Lower leg skin (tissue), 4 donors: ENCODE results near the gene OSBPL3. TPM values are rescaled to one million over a fixed set of nuclear protein-coding genes. Genes with fewer than 3 reads are reported as not detected.
A peak's percentile ranks its signal among the peaks of the same experiment; 100 is the strongest.

Experiments
- DNase-seq, 2 donors: peaks; one replicate each; pipeline ENCODE4 v3.0.0-alpha.2; 2019; ENCODE audit warnings: low spot score in 2 of 2
- H3K4me3 ChIP-seq: fragments of 200-600 bp; sonication (generic); 2 replicates; pipeline ENCODE4 v1.5.1; 2017; ENCODE audit warnings: mild to moderate bottlenecking, low read depth; ENCODE audit not compliant: poor library complexity, severe bottlenecking
- CTCF ChIP-seq, 3 donors: fragments of 450-650 bp; IDR thresholded peaks; one replicate each; pipeline ENCODE4 v1.5.1; 2016; ENCODE audit warnings: antibody characterized with exemption in 3 of 3, mild to moderate bottlenecking in 3 of 3, moderate library complexity in 2 of 3
- POLR2A ChIP-seq, 2 donors: fragments of 450-650 bp; IDR thresholded peaks; one replicate each; pipeline ENCODE4 v1.6.1; 2016 to 2017; ENCODE audit warnings: antibody characterized with exemption in 2 of 2, mild to moderate bottlenecking in 1 of 2, moderate library complexity in 1 of 2
- WGBS, 2 donors: methylation state at CpG; one replicate each; pipeline ENCODE4 v1.1.5; 2018; 5-methylcytosine and 5-hydroxymethylcytosine counted together
- intact Hi-C: fragments of 100-400 bp; cut with DNase I; formaldehyde crosslinking; loops from one replicate; pipeline ENCODE4 v1.15.0; 2023; ENCODE audit warnings: low total_unique reads
- total RNA-seq, 4 donors: library from RNA; depleted of rRNA; stranded (reverse); fragments of >200 nt; gene quantifications; one replicate each; pipeline ENCODE4 v1.1.0, GENCODE V29; 2016

OSBPL3 gene
- total RNA-seq, 4 donors from 2014 or later = 21.9 to 40.3 (median 23.7) TPM

GRCh38 chr7:24817339-24817738 is 162.6 kb downstream of the OSBPL3 start:
- DNase-seq = no peak
- intact Hi-C loops = loop anchor here (5.0 kb wide), 2 partner anchors 160 to 255 kb away; no protein-coding TSS in a partner anchor
- WGBS, 2 donors = 79 to 80% methylated on average over 4 of the region's 4 CpGs

GRCh38 chr7:24816868-24817267 is 163.1 kb downstream of the OSBPL3 start:
- WGBS, 2 donors = 92 to 97% methylated on average over 3 of the region's 3 CpGs
- no peak for DNase-seq
- intact Hi-C loops = loop anchor here (5.0 kb wide), 2 partner anchors 160 to 255 kb away; no protein-coding TSS in a partner anchor
- no peak overlapping the region for H3K4me3 ChIP-seq
- TF ChIP-seq CTCF (IDR thresholded peaks at IDR 0.05) = no peak
- no peak for TF ChIP-seq POLR2A (IDR thresholded peaks at IDR 0.05)

More at GRCh38 chr7:24817339-24817738, 162.6 kb downstream of the OSBPL3 start:
- TF ChIP-seq CTCF (IDR thresholded peaks at IDR 0.05) = no peak
- no peak overlapping the region for H3K4me3 ChIP-seq

DNA sequence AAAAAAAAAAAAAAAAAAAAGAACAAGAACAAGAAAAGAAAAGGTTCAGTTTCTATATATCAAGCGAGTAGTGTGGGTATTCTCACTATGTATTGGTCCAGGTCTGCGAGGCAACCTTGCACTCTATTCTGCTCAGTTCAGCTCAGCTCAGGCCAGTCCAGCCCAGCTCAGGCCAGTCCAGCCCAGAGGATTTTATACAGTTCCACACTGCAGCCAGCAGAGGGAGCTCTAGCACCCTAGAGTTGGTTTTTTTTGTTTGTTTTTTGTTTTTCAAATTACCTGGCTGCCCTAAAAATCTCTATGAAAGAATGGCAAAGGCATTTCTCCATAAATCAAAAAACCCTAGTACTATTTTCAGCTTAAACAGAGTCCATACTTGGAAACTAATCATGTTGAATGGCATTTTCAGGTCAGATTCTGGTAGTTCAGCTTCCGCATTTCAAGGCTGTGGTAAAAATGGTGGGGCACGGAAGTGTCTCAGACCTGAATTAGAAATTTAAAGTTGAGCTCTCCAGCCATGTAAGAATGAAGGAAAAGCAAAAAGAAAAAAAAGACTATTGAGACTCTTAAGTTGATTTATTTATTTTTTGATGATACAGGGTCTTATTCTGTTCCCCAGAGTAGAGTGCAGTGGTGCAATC is 167.6 kb downstream of the OSBPL3 start:
- TF ChIP-seq POLR2A (IDR thresholded peaks at IDR 0.05) = no peak
- peak in 1 of 3 donors; percentile 18 for TF ChIP-seq CTCF (IDR thresholded peaks at IDR 0.05)
- WGBS, 2 donors = 67 to 68% methylated on average over 4 of the region's 4 CpGs
- intact Hi-C loops = no loop called here
- H3K4me3 ChIP-seq = no peak overlapping the region
- no peak for DNase-seq

- intact Hi-C loops = no loop called here
- WGBS, 2 donors = 84 to 90% methylated on average over 6 of the region's 6 CpGs
- H3K4me3 ChIP-seq = no peak overlapping the region
- TF ChIP-seq CTCF (IDR thresholded peaks at IDR 0.05) = no peak
- no peak for TF ChIP-seq POLR2A (IDR thresholded peaks at IDR 0.05)
- DNase-seq = no peak
Observed at GRCh38 chr7:24808518-24808917, 171.5 kb downstream of the OSBPL3 start.

- DNase-seq = no peak
- intact Hi-C loops = no loop called here
- WGBS, 2 donors = 97 to 98% methylated on average over 5 of the region's 5 CpGs
- TF ChIP-seq POLR2A (IDR thresholded peaks at IDR 0.05) (no peak), CTCF (IDR thresholded peaks at IDR 0.05) (no peak)
- no peak overlapping the region for H3K4me3 ChIP-seq
Observed at GRCh38 chr7:24802300-24802699, 177.7 kb downstream of the OSBPL3 start.

DNA sequence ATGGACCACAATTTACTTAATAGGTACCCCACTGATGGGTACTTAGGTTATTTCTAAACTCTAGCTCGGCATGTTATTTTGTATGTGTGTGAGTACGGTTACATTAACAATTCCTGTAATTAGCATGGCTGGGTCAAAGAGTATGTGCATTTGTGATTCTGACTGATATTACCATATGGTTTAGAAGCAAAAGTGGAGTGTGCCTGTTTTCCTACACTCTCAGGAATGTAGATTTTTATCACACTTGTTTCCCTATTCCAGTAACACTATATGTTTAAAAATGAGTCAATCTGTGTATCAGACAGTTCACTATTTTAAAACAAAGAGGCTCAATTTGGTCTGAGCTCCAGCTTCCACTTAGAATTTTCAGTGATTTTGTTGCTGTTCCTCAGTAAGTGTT is 178.1 kb downstream of the OSBPL3 start:
- intact Hi-C loops = no loop called here

More for the DNA sequence above, 178.1 kb downstream of the OSBPL3 start:
- no peak overlapping the region for H3K4me3 ChIP-seq
- 98 to 100% methylated on average over 2 of the region's 2 CpGs for WGBS, 2 donors
- DNase-seq = no peak
- TF ChIP-seq POLR2A (IDR thresholded peaks at IDR 0.05) (no peak), CTCF (IDR thresholded peaks at IDR 0.05) (no peak)
